HCT116 (cell line): ENCODE measurements around the gene CDCP2. TPM values are rescaled to one million over a fixed set of nuclear protein-coding genes. Genes with fewer than 3 reads are reported as not detected.

ENCODE experiments used
- ATAC-seq: fragments of 200-7000 bp; cut with Tn5 transposase; 2 replicates; pipeline ENCODE4 v1.9.1; 2020; ENCODE audit warnings: mild to moderate bottlenecking, moderate library complexity
- BruUV-seq: library from RNA; stranded (reverse); fragments of 400-500 nt; replicated peaks from 2 replicates; lab custom pipeline; 2021; lab: Mats Ljungman, UMichigan
- CTCF ChIA-PET: fragments of 300-600 bp; sonication (Branson Sonifier 250); formaldehyde crosslinking; loops from one replicate; lab custom pipeline; 2021; ENCODE audit warnings: antibody characterized with exemption; lab: Charles Lee
- POLR2A ChIA-PET: fragments of 300-600, 350-600 bp; sonication (Branson Sonifier 250); formaldehyde crosslinking; loops from one replicate; lab custom pipeline; 2021; ENCODE audit warnings: antibody characterized with exemption; lab: Charles Lee
- RAD21 ChIA-PET, 2 experiments: fragments of 300-600 bp; sonication (Branson Sonifier 250); formaldehyde crosslinking; loops; one replicate each; lab custom pipeline; 2023; ENCODE audit warnings: low total read pairs in 2 of 2; ENCODE audit not compliant: uncharacterized antibody in 2 of 2, unreplicated experiment in 2 of 2, low non-redundant PET in 1 of 2; lab: Charles Lee
- DNase-seq: peaks from one replicate; pipeline ENCODE4 v3.0.0-alpha.2; 2010; ENCODE audit warnings: low read depth, low spot score
- H2AFZ ChIP-seq: fragments of 200-600 bp; shearing (Covaris generic), sonication (generic); 2 replicates; pipeline ENCODE4 v1.6.1; 2017; ENCODE audit warnings: low read depth, mixed run types, mixed read lengths, antibody characterized with exemption, low read length; ENCODE audit not compliant: poor library complexity, severe bottlenecking
- H3K27ac ChIP-seq: 2 replicates; pipeline ENCODE4 v1.5.1; 2012; ENCODE audit warnings: low read depth, low read length
- H3K27me3 ChIP-seq: fragments of 200-600 bp; sonication (generic); 2 replicates; pipeline ENCODE4 v1.6.1; 2016; ENCODE audit warnings: mixed run types, low read length, mixed read lengths; ENCODE audit not compliant: insufficient read depth
- H3K36me3 ChIP-seq, 2 experiments: fragments of 200-500 bp in 1 of 2; fragments of 200-600 bp in 1 of 2; sonication (Bioruptor generic) in 1 of 2; sonication (generic) in 1 of 2; 2 replicates each; pipeline versions ENCODE4 v1.5.1 to v1.6.1; 2014 to 2016; ENCODE audit warnings: low read length in 2 of 2, inconsistent platforms in 1 of 2, mixed read lengths in 1 of 2, mixed run types in 1 of 2; ENCODE audit not compliant: insufficient read depth in 2 of 2, control insufficient read depth in 1 of 2
- H3K4me1 ChIP-seq, 2 experiments: fragments of 200-600 bp in 1 of 2; sonication (generic) in 1 of 2; 2 replicates each; pipeline versions ENCODE4 v1.5.1 to v1.6.1; 2012 to 2017; ENCODE audit warnings: low read length in 2 of 2, inconsistent platforms in 1 of 2, mild to moderate bottlenecking in 1 of 2, mixed read lengths in 1 of 2, mixed run types in 1 of 2, moderate library complexity in 1 of 2; ENCODE audit not compliant: insufficient read depth in 2 of 2, control insufficient read depth in 1 of 2
- H3K4me2 ChIP-seq: fragments of 200-600 bp; sonication (generic); 2 replicates; pipeline ENCODE4 v1.6.1; 2017; ENCODE audit warnings: mixed run types, low read length, mixed read lengths
- H3K4me3 ChIP-seq, 2 experiments: fragments of 200-600 bp in 1 of 2; sonication (generic) in 1 of 2; replicated peaks in 1 of 2; 2 replicates each; pipeline ENCODE4 v1.5.1; 2011 to 2016; ENCODE audit warnings: low read length in 2 of 2, control low read depth in 1 of 2, low read depth in 1 of 2, mild to moderate bottlenecking in 1 of 2, mixed read lengths in 1 of 2, mixed run types in 1 of 2
- H3K79me2 ChIP-seq: fragments of 200-600 bp; sonication (generic); 2 replicates; pipeline ENCODE4 v1.6.1; 2017; ENCODE audit warnings: mild to moderate bottlenecking, mixed run types, low read length, moderate library complexity, mixed read lengths; ENCODE audit not compliant: insufficient read depth
- H3K9ac ChIP-seq: fragments of 200-600 bp; sonication (generic); 2 replicates; pipeline ENCODE4 v1.6.1; 2016; ENCODE audit warnings: low read length, mixed read lengths
- H3K9me2 ChIP-seq: fragments of 200-600 bp; sonication (generic), shearing (Covaris generic); 2 replicates; pipeline ENCODE4 v1.6.1; 2017; ENCODE audit warnings: mixed run types, mild to moderate bottlenecking, moderate library complexity; ENCODE audit not compliant: insufficient read depth
- H3K9me3 ChIP-seq, 2 experiments: fragments of 200-500 bp in 1 of 2; fragments of 200-600 bp in 1 of 2; sonication (Bioruptor generic) in 1 of 2; sonication (generic) in 1 of 2; 2 replicates each; pipeline ENCODE4 v1.6.1; 2014 to 2017; ENCODE audit warnings: low read length in 2 of 2, mixed read lengths in 2 of 2, inconsistent platforms in 1 of 2, low read depth in 1 of 2, mild to moderate bottlenecking in 1 of 2, mixed run types in 1 of 2, moderate library complexity in 1 of 2; ENCODE audit not compliant: control insufficient read depth in 1 of 2, insufficient read depth in 1 of 2
- H4K20me1 ChIP-seq: fragments of 200-600 bp; sonication (generic), shearing (Covaris generic); 2 replicates; pipeline ENCODE4 v1.6.1; 2017; ENCODE audit warnings: mixed run types, mild to moderate bottlenecking, moderate library complexity; ENCODE audit not compliant: insufficient read depth
- FOSL1 ChIP-seq: IDR thresholded peaks from 2 replicates; pipeline ENCODE4 v1.6.1; 2012; ENCODE audit warnings: low read depth
- JUND ChIP-seq: IDR thresholded peaks from 2 replicates; pipeline ENCODE4 v1.6.1; 2012
- MAX ChIP-seq: IDR thresholded peaks from 2 replicates; pipeline ENCODE4 v1.6.1; 2012
- POLR2AphosphoS5 ChIP-seq: IDR thresholded peaks from 2 replicates; pipeline ENCODE4 v1.6.1; 2011; ENCODE audit warnings: mild to moderate bottlenecking, low read depth, low read length, moderate library complexity
- SIN3A ChIP-seq: IDR thresholded peaks from 2 replicates; pipeline ENCODE4 v1.6.1; 2012; ENCODE audit warnings: low read depth
- SP1 ChIP-seq: IDR thresholded peaks from 2 replicates; pipeline ENCODE4 v1.6.1; 2012; ENCODE audit warnings: low read depth
- ZBTB33 ChIP-seq: IDR thresholded peaks from 2 replicates; pipeline ENCODE4 v1.6.1; 2011; ENCODE audit warnings: mild to moderate bottlenecking, low read length, moderate library complexity; ENCODE audit not compliant: insufficient replicate concordance; ENCODE audit errors: extremely low read depth
- intact Hi-C: fragments of 100-400 bp; cut with micrococcal nuclease; formaldehyde crosslinking; loops from 2 replicates; pipeline ENCODE4 v1.10.0; 2022
- total RNA-seq: library from RNA; stranded (reverse); gene quantifications from one replicate; pipeline ENCODE4 v1.2.1, GENCODE V29; 2021; ENCODE audit not compliant: unreplicated experiment

CDCP2 gene
- total RNA-seq, 1 experiment from 2014 or later, result 0.22 TPM

DNA sequence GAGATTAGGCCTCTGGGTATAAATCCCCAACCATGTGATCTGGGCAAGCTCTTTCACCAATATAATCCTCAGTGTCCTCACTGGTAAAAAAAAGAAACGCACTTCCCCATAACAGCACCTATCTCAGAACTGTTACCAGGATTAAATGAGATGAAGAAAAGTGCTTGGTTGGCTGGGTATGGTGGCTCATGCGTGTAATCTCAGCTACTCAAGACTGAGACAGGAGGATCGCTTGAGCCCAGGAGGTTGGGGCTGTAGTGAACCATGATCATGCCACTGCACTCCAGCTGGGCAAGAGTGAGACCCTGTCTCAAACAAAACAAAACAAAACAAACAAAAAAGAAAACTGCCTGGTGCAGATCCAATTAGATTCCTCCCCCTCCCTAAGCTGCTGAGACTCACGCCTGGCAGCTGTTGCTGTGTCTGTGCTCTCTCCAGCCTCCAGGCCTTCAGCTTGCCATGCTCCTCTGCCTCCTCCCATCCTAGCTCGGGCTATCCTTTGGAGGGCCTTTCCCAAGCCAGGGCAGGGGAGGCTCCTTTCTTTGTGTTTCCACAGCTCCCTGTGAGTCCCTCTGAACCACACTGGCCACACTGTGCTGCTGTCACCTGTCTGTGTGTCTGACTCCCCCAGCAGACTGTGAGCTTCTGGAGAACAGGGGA, 28.0 kb upstream of the CDCP2 start:
- Histone ChIP-seq H3K9me2 (no peaks in the 10 kb centered on the region), H3K9ac (no peak overlapping the region), H3K9me3 (no peaks in the 10 kb centered on the region), H3K79me2 (no peaks in the 10 kb centered on the region), H3K4me3 (no peak overlapping the region), H4K20me1 (no peaks in the 10 kb centered on the region), H3K36me3 (no peaks in the 10 kb centered on the region; a peak in 1 of 4 replicates), H2AFZ (no peak overlapping the region), H3K27me3 (no peaks in the 10 kb centered on the region), H3K4me2 (no peak overlapping the region), H3K27ac (no peak overlapping the region), H3K4me1 (no peaks in the 10 kb centered on the region)
- POLR2A ChIA-PET, result interaction anchor here (1.0 to 2.0 kb wide), 2 partner anchors 18 to 19 kb away, joined by 4 to 8 read pairs; partner anchors contain the start of genes CYB5RL and MRPL37
- RAD21 ChIA-PET, result interaction anchor here in 1 of 2 experiments (1.5 kb wide), 1 partner anchor 309 kb away, joined by 4 read pairs; no protein-coding TSS in a partner anchor
- CTCF ChIA-PET, result interaction anchor here (0.8 to 1.6 kb wide), 11 partner anchors 8 to 318 kb away, joined by 3 to 10 read pairs (median 5); partner anchors contain the start of genes CYB5RL and MRPL37
- ATAC-seq, result no peak
- intact Hi-C loops, result loop anchor here (1.0 kb wide), 1 partner anchor 307 kb away; no protein-coding TSS in a partner anchor
- no TSS peak for BruUV-seq
- DNase-seq, result no peak
- TF ChIP-seq SIN3A (no peak), SP1 (no peak), ZBTB33 (no peak), JUND (no peak), POLR2AphosphoS5 (no peak), MAX (no peak), FOSL1 (no peak)
